ENCODE results near the gene ABAT. TPM values are rescaled to one million over a fixed set of nuclear protein-coding genes. Genes with fewer than 3 reads are reported as not detected.

Gene ABAT
- polyA plus RNA-seq, 10 donors: 13.0 to 22.5 (median 18.6) TPM

DNA sequence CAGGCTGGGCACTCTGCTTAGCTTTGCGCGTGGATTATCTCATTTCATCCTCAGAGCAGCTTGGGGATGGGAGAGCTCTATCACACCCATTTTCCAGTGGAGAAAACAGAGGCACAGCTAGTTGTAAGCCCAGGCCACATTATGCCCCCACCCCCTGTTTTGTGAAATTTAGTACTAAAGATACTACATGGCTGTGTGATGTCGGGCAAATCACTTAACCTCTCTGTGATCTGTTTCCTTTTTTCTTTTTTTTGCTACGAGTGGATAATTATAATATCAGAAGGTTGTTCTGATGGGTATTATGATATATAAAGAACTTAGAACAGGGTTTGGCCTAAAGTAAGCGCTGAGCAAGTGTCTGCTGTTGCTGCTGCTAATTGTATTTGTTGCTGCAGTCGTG lies 41.6 kb downstream of the ABAT start:
- no peak for DNase-seq

DNA sequence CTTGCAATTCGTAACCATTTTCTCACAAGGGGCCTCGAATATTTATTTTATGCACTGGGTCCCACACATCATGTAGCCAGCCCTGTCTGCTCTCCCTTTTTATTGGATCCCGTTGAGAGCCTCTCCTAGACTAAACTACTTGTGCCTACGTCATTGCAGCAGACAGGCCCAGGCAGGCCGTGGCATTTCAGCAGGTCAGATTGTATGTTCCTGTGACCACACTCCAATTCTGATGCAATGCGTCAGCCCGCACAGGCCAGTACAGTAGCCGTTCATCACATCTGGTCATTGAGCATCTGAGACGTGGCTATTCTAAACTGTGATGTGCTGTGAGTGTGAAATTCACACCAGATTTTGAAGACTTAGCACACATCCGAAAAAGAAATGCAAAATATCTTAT lies 42.2 kb downstream of the ABAT start:
- DNase-seq: no peak

DNA sequence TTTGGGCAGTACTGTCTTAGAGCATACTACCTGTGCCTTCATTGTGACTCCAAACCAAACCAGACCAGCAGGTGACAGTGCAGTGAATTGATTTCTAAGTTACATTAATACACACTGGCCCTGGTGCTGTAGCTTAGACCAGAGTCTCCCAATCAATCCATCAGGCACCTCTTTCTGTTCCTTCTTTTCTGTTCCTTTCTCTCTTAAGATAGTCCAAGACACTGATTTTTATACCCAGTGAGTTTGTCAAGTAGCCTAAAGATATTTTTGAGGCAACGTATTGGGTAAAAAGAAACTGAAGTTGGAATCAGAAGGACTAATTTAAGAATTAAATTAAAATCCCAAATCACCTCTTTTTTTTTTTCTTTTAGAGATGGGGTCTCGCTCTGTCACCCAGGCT lies 43.1 kb downstream of the ABAT start:
- no peak for DNase-seq

DNA sequence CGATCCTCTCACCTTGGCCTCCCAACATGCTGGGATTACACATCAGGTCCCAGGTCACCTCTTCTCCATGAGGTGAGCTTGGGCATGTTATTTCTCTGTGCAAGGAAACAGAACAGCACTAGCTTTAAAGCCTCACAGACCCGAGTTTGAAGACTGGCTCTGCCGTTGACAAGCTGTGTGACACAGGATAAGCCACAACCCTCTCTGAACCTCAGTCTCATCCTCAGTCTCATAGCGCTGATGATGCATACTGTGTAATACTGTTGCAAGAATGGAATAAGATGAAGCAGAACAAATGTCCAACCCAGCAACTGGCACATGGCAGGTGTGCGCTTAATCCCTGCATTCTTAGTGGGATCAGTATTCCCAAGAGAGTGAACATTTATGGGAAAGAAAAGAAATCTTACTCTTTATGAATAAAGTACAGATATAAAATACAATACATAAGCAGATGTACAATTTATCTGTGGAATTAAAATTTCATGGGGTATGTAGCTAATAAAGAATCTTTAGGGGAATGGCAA lies 43.5 kb downstream of the ABAT start:
- DNase-seq: peak in 1 of 3 donors; percentile 47

DNA sequence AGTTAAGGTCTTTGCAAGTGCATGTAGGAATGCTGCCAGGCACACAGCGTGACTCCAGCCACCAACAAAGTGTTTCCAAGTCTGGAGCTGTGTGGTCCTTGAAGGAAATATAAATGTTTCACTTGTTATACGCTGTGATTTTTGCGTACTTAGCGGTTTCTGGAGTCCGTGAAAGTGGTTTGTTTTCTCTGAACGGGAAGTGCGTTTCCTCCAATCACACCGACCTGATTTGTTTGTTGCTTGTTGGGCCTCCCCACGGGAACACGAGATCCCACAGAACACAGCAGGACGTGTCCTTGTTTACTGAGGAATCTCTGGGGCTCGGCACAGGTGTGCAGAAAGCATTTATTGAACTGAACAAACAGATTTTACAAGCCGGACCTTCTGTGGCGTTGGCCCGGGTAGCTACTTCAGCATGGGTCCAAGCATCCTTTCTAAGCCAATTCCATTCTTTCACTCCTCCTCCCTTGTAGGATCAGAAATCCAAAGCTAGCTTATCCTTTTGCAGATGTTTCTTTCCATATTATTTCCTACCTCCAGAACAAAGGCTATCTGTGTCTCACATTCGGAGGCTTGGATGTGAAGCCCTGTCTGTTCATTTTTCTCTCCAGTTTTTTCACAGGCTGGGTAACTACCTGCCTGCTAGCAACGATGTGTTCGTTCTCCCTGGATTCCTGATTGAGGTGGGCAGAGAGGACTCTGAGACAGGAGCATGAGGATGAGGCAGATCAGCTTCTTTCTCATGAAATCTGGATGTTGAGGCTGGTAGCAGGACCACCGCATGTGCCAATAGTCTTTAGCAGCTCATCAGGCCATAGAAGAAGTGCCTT lies 44.6 kb downstream of the ABAT start:
- peak in 1 of 3 donors; percentile 80 for DNase-seq

DNA sequence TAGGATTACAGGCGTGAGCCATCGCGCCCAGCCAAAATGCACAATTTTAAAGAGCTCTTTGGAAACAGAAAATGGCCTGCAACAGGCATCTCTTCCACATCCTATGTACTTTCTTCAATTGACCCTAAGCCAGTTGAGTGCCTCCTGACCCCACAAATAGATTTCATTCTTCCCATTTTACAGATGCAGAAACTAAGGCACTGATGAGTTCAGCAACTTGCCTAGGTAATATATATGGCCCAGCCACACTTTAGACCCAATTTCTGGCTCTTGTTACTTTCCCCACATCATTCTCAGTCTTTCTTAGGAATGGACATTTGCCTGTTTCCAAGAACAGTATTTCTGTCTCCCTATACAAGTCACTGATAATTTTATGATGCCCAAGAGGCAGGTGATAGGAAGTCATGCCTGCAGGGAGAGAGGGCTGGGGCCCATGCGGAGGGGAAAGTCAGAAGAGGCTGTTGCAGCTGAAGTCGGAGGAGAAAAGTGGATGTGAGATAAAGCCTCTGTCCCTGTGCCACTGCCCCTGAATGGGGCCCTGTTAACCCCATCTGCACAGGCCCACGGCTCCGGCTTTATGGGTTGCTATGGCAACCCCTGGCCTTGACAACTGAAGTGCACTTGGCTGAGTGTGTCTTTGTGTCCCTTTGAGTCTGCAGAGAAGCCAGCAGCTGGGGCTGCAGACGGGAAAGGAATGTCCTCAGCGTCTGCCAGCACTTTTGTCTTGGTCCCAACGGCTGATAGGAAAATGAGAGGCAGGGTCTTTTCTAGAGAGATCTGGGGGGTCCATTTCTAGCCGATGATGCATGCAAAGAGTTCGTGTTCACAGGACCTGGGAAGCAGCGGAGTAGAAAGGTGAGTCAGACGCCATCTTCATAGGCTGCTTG lies 45.9 kb downstream of the ABAT start:
- peak; percentile 58 to 94 (median 76) for DNase-seq

DNA sequence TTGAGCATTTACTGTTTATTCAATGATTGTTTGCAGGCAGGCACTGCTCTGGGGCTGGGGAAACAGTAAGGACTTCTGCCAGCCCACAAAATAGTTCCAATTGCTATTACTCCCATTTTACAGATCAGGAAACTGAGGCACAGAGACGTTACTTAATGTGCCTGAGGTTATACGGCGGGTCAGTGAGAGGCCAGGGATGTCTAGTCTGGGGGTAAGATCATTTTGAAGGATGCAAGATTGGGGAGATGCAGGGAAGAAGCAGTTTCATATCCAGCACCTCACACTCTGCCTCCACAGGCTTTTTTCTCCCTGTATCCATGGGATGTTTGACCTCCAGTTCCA lies 46.5 kb downstream of the ABAT start:
- no peak for DNase-seq

DNA sequence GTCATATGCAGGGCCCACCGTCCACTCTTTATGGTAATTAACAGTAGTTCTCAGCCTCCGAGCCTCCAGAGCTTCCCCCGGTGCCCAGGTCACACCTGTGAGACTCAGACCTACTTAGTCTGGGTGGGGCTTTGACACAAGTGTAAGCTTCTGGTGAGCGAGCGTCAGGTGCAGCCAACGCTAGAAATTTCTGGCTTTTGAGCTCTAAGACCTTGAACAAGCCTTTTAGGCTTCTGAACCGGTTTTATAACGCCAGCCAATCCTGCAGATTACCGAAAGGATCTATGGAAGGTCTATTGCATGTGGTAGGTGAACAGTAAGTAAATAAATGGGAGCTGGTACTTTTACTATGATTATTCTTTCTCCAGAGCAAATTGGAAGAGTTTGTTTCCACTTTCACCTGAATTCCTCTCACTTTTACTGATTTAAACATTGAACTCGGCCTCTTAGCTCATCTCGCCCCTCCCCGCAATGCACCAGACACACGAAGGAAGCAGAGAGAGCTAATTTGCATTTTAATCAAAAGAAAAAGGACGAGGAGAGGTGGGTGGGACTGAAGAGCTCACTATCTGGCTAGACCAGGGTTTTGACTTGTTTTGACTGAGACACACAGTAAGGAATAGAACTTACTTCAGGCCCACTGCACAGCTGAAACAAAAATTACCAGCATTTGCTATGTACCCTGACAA lies 47.1 kb downstream of the ABAT start:
- no peak for DNase-seq

DNA sequence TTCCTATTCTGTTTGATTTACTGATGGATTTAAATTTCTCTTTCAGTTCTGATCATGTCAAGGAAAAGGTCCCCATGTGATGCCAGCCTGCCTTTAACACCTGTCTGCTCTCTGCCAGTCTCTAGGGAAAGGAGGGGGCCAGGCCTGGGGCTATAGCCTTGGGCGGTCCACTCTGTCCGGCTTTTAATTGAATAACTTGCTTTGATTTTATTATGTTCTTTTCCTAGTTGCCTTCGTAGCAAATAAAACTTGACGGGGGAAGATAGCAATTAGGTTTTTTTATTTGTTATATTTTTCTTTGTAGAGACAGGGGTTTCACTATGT lies 47.6 kb downstream of the ABAT start:
- no peak for DNase-seq

DNA sequence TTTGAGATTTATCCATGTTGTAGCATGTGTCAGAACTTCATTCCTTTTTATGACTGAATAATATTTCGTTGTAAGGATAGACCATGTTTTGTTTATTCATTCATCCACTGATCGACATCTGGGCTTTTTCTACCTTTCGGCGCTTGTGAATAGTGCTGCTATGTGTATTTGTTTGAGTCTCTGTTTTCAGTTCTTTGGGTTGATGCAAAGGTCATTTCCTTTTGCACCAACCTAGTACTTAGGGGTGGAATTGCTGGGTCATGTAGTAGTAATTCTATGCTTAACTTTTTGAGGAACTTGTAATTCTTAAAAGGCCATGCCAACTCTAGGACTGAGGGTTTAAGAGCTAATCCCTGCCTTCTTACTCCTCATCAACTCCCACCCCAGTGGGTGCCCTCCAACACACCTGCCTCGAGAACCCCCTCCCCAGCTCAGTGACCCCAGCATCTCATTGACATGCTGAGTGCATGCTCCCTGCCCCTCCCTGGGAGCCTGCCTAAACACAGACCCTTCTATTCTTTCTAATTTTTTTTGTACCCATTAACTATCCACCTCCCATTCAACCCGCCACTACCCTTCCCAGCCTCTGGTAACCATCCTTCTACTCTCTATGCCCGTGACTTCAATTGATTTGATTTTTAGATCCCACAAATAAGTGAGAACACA lies 51.2 kb downstream of the ABAT start:
- no peak for DNase-seq

DNA sequence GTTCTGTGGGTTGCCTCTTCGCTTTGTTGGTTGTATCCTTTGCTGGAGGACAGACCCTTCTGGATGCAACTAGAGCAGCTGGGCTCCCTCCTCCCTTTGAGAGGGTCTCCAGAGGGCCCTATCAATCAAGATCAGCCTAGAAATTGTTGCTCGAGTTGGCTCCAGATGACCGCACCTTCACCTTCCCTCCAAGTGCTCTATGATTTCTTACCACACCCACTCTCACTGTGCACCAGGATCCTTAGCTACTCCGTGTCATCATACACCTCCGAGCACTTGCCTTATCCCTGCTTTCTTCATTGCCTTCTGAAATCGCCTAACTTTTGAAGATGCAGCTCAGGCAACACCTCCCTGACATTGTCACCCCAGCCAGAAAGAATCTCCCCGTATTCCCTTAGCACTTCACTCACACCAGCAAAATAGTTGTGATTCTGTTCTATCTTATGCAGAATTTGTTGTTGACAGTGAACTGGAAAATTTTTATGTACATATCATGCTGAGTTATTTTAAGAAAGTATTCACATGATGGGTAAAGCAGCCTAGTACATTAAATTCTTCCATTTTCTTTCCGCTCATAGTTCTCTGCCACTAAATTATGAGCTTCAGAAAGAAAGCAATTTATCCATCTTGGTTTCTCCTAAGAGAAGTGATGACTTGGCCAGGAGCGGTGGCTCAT lies 52.9 kb downstream of the ABAT start:
- no peak for DNase-seq

DNA sequence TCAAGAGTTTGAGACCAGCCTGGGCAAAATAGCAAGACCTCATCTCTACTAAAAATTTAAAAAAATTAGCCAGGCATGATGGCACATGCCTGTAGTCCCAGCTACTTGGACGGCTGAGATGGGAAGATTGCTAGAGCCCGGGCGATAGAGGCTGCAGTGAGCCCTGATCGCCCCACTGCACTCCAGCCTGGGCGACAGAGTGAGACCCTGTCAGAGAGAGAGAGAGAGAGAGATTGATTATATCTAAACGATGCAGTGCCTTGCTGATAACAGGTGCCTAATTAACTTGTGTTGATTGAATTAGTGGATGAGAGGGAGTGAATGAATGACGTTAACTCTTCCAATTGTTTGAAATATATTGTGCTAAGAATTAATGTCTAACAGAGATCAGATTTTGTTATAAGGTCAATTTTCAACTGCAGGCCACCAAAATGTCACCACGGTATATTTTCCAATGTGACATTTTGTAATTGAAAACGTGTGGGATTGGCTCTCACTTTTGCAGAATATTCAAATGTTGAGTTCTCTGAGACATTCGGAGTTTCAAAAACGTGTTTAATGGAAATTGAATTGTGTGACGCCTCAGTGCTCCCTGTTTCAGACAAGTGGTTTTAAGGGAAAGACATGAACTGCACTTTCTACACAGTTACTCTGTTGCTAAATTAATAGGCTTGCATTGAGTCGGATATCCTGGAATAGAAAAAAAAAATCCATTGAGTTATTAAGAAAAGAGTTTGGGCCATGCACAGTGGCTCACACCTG lies 53.6 kb downstream of the ABAT start:
- DNase-seq: no peak

DNA sequence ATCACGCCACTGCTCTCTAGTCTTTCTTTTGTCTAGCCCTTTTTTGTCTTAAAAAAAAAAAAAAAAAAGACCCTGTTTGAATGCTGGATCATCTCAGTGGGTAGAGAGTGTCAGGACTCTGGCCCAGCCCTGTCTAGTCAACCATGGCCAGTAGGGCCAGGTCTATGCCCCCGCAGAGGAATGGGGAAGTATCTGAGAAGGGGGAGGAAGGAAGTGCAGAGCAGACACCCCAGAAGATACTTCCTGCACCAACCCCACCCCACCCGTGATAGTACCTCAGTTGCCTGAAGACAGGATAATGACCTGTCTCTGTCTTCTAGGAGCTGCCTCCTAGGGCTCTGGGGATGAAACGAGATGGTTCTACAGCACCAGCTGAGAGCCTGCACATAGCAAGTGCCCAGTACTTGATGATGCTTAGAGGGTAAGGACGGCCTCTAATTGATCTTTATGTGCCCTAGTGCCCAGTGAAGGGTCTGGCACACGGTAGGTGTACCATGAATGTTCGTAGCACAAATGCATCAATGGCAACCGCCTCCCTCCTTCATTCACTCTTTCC lies 55.4 kb downstream of the ABAT start:
- DNase-seq: no peak

DNA sequence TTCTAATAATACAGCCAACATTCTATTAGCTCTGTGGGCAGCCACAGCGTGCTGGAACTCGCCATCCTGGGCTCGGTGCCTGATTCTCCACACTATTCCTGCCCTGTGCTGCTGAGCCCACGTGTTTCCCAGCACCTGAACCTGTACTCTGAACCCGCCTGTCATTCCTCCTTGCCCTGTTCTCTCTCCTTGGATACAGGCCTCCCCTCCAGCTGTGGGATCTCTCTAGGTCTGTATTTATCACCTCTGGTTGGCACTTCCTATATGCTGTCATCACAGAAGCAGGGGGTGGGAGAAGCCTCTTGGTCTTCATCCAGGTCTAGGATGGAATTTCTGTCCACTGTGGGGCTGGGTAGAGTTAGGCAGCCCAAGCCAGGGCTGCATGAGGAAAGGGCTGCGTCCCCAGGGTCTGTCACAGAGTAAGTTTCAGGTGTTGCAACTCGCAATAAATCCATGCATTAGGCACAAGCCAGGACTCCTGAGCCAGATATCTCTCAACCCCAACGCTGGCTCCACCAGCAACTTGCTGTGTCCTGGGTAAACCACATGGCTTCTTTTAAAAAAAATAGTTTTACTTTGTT lies 56.0 kb downstream of the ABAT start:
- DNase-seq: no peak

DNA sequence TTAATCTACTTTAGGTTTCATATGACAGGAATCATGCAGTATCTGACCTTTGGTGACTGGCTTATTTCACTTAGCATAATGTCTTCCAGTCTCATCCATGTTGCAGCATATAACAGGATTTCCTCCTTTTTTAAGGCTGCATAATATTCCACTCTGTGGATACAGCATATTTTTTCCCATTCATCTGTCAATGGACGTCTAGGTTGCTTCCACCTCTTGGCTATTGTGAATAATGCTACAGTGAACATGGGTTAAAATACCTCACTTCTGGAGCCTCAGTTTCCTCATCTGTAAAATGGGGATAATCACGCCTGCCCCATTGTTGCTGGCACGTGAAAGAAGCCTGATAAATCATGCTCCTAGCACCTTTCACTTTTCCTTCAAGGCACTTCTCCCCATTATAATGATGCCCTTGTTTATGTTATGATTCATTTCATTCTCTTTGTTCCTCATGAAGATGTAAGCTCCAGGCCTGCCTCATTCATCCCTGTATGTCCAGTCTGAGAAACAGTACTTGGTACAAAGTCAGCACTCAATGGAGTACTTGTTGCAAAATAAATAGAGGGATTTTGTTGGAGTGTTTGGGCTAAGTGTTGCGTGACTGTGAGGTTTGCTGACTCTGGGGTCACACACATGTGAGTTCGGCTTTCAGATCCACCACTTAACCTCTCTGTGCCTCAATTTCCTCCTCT lies 59.6 kb downstream of the ABAT start:
- DNase-seq: no peak

DNA sequence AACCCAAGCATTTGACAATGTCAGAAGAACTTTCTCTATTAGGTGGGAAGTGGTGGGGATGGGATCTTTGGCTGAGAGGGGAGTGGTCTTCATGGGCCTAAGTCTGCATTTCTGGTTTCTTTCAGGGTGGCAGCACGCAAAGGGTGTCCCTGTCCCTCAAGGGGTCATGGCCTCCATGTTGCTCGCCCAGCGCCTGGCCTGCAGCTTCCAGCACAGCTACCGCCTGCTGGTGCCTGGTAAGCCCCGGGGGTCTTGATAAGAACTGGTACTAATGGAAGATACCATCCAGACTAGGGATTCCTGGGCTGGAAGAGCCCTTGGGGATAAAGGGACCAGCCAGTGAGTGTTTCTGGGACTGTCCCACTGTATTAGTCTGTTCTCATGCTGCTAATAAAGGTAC lies 61.2 kb downstream of the ABAT start:
- DNase-seq: no peak

DNA sequence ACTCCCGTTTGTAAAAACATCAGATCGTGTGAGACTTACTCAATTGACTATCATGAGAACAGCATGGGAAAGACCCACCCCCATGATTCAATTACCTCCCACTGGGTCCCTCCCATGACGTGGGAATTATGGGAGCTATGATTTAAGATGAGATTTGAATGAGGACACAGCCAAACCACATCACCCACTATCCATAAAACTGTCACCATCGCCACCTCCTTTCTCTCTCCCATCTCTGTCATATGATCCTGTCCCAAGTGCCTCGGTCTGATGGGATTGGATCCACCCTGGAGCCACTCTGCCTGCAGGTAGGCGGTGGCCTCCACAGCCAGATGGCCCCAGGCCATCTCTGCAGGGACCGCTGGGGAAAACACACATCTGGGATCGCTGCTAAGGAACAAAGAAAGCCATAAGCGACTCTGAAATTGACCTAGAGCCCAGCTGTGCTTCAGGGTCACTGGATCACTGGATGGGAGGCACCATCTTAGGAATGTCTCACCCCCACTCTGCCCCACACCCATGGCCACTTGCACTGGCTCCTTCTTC lies 61.8 kb downstream of the ABAT start:
- DNase-seq: no peak

DNA sequence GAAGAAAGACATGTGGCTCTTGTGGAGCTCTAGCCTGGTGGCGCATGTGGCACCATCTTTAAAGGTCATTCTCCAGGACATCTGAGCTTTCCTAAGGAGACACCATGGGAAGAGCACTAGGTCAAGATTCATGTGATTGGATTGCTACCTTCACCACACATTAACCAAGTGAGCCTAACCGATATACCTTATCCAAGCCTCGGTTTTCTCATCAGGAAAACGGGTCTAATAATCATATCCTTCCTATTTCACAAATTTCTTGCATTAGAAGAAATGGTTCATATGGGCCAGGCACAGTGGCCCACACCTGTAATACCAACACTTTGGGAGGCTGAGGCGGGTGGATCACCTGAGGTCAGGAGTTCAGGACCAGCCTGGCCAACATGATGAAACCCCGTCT lies 64.7 kb downstream of the ABAT start:
- DNase-seq: no peak

Measured in muscle of back (tissue), 11 donors.